GM12878 (cell line): ENCODE data around the gene AGPAT4. TPM values are rescaled to one million over a fixed set of nuclear protein-coding genes. Genes with fewer than 3 reads are reported as not detected.

Experiments used
- ATAC-seq: fragments of 200-7000 bp; cut with Tn5 transposase; 3 replicates; pipeline ENCODE4 v1.9.1; 2020; ENCODE audit warnings: mild to moderate bottlenecking, moderate library complexity
- BruUV-seq: library from RNA; stranded (reverse); fragments of 400-500 nt; replicated peaks from 2 replicates; lab custom pipeline; 2021; lab: Mats Ljungman, UMichigan
- CTCF ChIA-PET: fragments of 300-600 bp; sonication (Branson Sonifier 250); formaldehyde crosslinking; extraction: SDS; loops from one replicate; lab custom pipeline; 2021; ENCODE audit warnings: inconsistent platforms; lab: Yijun Ruan, JAX
- POLR2A ChIA-PET: fragments of 350-600 bp; formaldehyde crosslinking; extraction: SDS; loops from one replicate; lab custom pipeline; 2021; ENCODE audit warnings: inconsistent platforms; lab: Charles Lee
- RAD21 ChIA-PET: fragments of 300-600 bp; sonication (Branson Sonifier 250); formaldehyde crosslinking; loops from one replicate; lab custom pipeline; 2023; ENCODE audit warnings: antibody characterized with exemption; ENCODE audit not compliant: unreplicated experiment; lab: Charles Lee
- SMC1A ChIA-PET: fragments of 300-600 bp; sonication (Branson Sonifier 250); formaldehyde crosslinking; loops from one replicate; lab custom pipeline; 2023; ENCODE audit not compliant: unreplicated experiment, uncharacterized antibody; lab: Charles Lee
- DNase-seq: peaks from one replicate; pipeline ENCODE4 v3.0.0-alpha.2; 2011; ENCODE audit warnings: low read depth, low spot score
- FAIRE-seq: peaks from 3 replicates; lab custom pipeline; 2011; peaks lifted over from hg19 to GRCh38; lab: Jason Lieb, UNC
- H2AFZ ChIP-seq: 2 replicates; pipeline ENCODE4 v1.6.0; 2011; ENCODE audit warnings: low read depth, low read length, control low read depth; ENCODE audit not compliant: control insufficient read depth
- H3K27ac ChIP-seq: 2 replicates; pipeline ENCODE4 v1.5.1; 2011; ENCODE audit warnings: control low read depth; ENCODE audit not compliant: control insufficient read depth, insufficient read depth
- H3K27me3 ChIP-seq, 2 experiments: replicated peaks in 1 of 2; 2 replicates each; pipeline versions ENCODE4 v1.6.0 to v1.6.1; 2011; ENCODE audit warnings: low read length in 1 of 2; ENCODE audit not compliant: control insufficient read depth in 2 of 2, insufficient read depth in 2 of 2
- H3K36me3 ChIP-seq, 2 experiments: 2 replicates each; pipeline ENCODE4 v1.5.1; 2011; ENCODE audit warnings: low read length in 1 of 2; ENCODE audit not compliant: control insufficient read depth in 2 of 2, insufficient read depth in 2 of 2
- H3K4me1 ChIP-seq: 2 replicates; pipeline ENCODE4 v1.6.1; 2011; ENCODE audit warnings: mild to moderate bottlenecking, low read length, moderate library complexity, mixed read lengths; ENCODE audit not compliant: control insufficient read depth, insufficient read depth
- H3K4me2 ChIP-seq: 2 replicates; pipeline ENCODE4 v1.6.0; 2011; ENCODE audit warnings: control low read depth; ENCODE audit not compliant: control insufficient read depth, insufficient read depth
- H3K4me3 ChIP-seq: fragments of 200-600 bp; sonication (generic); 2 replicates; pipeline ENCODE4 v1.5.1; 2016
- H3K79me2 ChIP-seq: 2 replicates; pipeline ENCODE4 v1.6.0; 2011; ENCODE audit warnings: low read length; ENCODE audit not compliant: control insufficient read depth, insufficient read depth
- H3K9ac ChIP-seq: 2 replicates; pipeline ENCODE4 v1.8.0; 2011; ENCODE audit warnings: low read length, control low read depth, mixed read lengths; ENCODE audit not compliant: control insufficient read depth, insufficient read depth
- H3K9me3 ChIP-seq: replicated peaks from 3 replicates; pipeline ENCODE4 v1.5.1; 2011; ENCODE audit warnings: mild to moderate bottlenecking, low read length; ENCODE audit not compliant: control insufficient read depth, insufficient read depth
- H4K20me1 ChIP-seq: 2 replicates; pipeline ENCODE4 v1.6.0; 2011; ENCODE audit not compliant: control insufficient read depth, insufficient read depth
- CEBPZ ChIP-seq: fragments of 150-350 bp; IDR thresholded peaks from 2 replicates; pipeline ENCODE4 v1.6.1; 2016; ENCODE audit warnings: low read depth, low read length
- CREB1 ChIP-seq: IDR thresholded peaks from 2 replicates; pipeline ENCODE4 v1.6.1; 2012; ENCODE audit warnings: low read depth, mild to moderate bottlenecking, inconsistent platforms
- EP300 ChIP-seq, 2 experiments: fragments of 150-350 bp in 1 of 2; IDR thresholded peaks; 2 replicates each; pipeline ENCODE4 v1.6.1; 2011 to 2012; ENCODE audit warnings: low read depth in 2 of 2, low read length in 2 of 2, borderline replicate concordance in 1 of 2, improper control_type of control experiment in 1 of 2, inconsistent platforms in 1 of 2; ENCODE audit not compliant: control insufficient read depth in 1 of 2
- ETV6 ChIP-seq, 2 experiments: fragments of 450-650 bp in 1 of 2; IDR thresholded peaks in 1 of 2; conservative IDR thresholded peaks in 1 of 2; 2 replicates each; pipeline ENCODE4 v1.6.1; 2014; ENCODE audit warnings: antibody characterized with exemption in 1 of 2, borderline replicate concordance in 1 of 2, low read depth in 1 of 2, mild to moderate bottlenecking in 1 of 2, moderate library complexity in 1 of 2
- EZH2 ChIP-seq: IDR thresholded peaks from 2 replicates; pipeline ENCODE4 v1.6.1; 2012; ENCODE audit warnings: low read depth, mild to moderate bottlenecking, control low read depth, inconsistent platforms, low read length, borderline replicate concordance; ENCODE audit not compliant: control insufficient read depth
- HDAC6 ChIP-seq: fragments of 200-600 bp; sonication (generic); IDR thresholded peaks from one replicate; pipeline ENCODE4 v1.8.0; 2017; ENCODE audit warnings: antibody characterized with exemption; ENCODE audit not compliant: unreplicated experiment
- IRF3 ChIP-seq: fragments of 450-650 bp; IDR thresholded peaks from 2 replicates; pipeline ENCODE4 v1.6.1; 2014; ENCODE audit warnings: mild to moderate bottlenecking
- NFYB ChIP-seq: IDR thresholded peaks from 2 replicates; pipeline ENCODE4 v1.6.1; 2011; ENCODE audit warnings: low read depth, mild to moderate bottlenecking, low read length, improper control_type of control experiment, moderate library complexity; ENCODE audit not compliant: insufficient read depth
- NR2F1 ChIP-seq: fragments of 450-650 bp; conservative IDR thresholded peaks from 2 replicates; pipeline ENCODE4 v1.6.1; 2017; ENCODE audit warnings: mild to moderate bottlenecking
- POLR2AphosphoS5 ChIP-seq: IDR thresholded peaks from 2 replicates; pipeline ENCODE4 v1.6.1; 2011; ENCODE audit warnings: mild to moderate bottlenecking, low read length, inconsistent platforms
- RUNX3 ChIP-seq: IDR thresholded peaks from 2 replicates; pipeline ENCODE4 v1.6.1; 2012; ENCODE audit warnings: low read length, inconsistent platforms
- SPI1 ChIP-seq: IDR thresholded peaks from 2 replicates; pipeline ENCODE4 v1.6.1; 2011; ENCODE audit warnings: low read depth, mild to moderate bottlenecking, low read length, moderate library complexity, borderline replicate concordance; ENCODE audit not compliant: insufficient read depth
- STAT1 ChIP-seq: fragments of 450-650 bp; conservative IDR thresholded peaks from 2 replicates; pipeline ENCODE4 v1.6.1; 2014; ENCODE audit warnings: antibody characterized with exemption, mild to moderate bottlenecking
- ZBED1 ChIP-seq: IDR thresholded peaks from 2 replicates; pipeline ENCODE4 v1.6.1; 2016; ENCODE audit warnings: borderline replicate concordance
- ZNF217 ChIP-seq: fragments of 450-650 bp; IDR thresholded peaks from 2 replicates; pipeline ENCODE4 v1.6.1; 2017; ENCODE audit warnings: antibody characterized with exemption, mild to moderate bottlenecking
- WGBS: methylation state at CpG from one replicate; pipeline ENCODE4 v1.1.6; 2016; ENCODE audit warnings: low lambda C conversion rate; ENCODE audit not compliant: insufficient replicate concordance, insufficient coverage; ENCODE audit errors: missing lambda C conversion rate; 5-methylcytosine and 5-hydroxymethylcytosine counted together
- in situ Hi-C: fragments of 300-500 bp; cut with MboI; formaldehyde crosslinking; loops from 9 replicates; pipeline ENCODE4 v1.14.3; 2018; ENCODE audit warnings: mixed read lengths
- intact Hi-C: fragments of 100-400 bp; cut with micrococcal nuclease; formaldehyde crosslinking; loops from one replicate; pipeline ENCODE4 v1.14.2; 2022; ENCODE audit not compliant: unreplicated experiment
- polyA plus RNA-seq, 11 experiments: library from polyadenylated mRNA; depleted of rRNA in 4 of 11; unstranded in 6 of 11; stranded (reverse) in 5 of 11; fragments of >200 nt; fragmentation: Nextera tagmentation in 4 of 11; fragmentation: Illumina TruSeq in 1 of 11; extraction: Ambion mirVana in 4 of 11; extraction: Trizol in 1 of 11; gene quantifications; 1 replicate in 1 of 11; 2 replicates in 10 of 11; pipeline versions ENCODE4 v1.2.1 to v1.2.3, GENCODE V29; 2011 to 2016; ENCODE audit warnings: inconsistent platforms in 2 of 11, missing spikeins in 2 of 11, low read depth in 1 of 11
- total RNA-seq, 4 experiments: library from RNA; depleted of rRNA in 3 of 4; stranded (reverse); fragments of >200 nt in 3 of 4; fragmentation: Illumina TruSeq in 1 of 4; extraction: Trizol in 1 of 4; gene quantifications; 2 replicates each; pipeline versions ENCODE4 v1.2.1 to v1.2.3, GENCODE V29; 2013 to 2021

The AGPAT4 gene
- total and polyA plus RNA-seq, 10 of the 15 experiments (the other 5 are each of a cell fraction or from before 2014, with no cell fraction given), result 0.34 to 2.2 (median 1.3) TPM

- WGBS, result 65% methylated on average over 11 of the region's 11 CpGs
Observed at GRCh38 chr6:161141173-161141572, 132.7 kb downstream of the AGPAT4 start.

More at GRCh38 chr6:161141173-161141572, 132.7 kb downstream of the AGPAT4 start:
- in situ Hi-C loops (loop anchor here (25.0 kb wide), 1 partner anchor 221 kb away; no protein-coding TSS in a partner anchor), intact Hi-C loops (no loop called here)
- SMC1A ChIA-PET, result no interaction called here
- Histone ChIP-seq H2AFZ (no peak overlapping the region), H3K27me3 (no peaks in the 10 kb centered on the region), H3K36me3 (no peaks in the 10 kb centered on the region), H3K4me2 (no peak overlapping the region), H3K9ac (no peak overlapping the region), H3K4me3 (no peak overlapping the region), H3K27ac (no peak overlapping the region), H3K9me3 (no peaks in the 10 kb centered on the region), H3K79me2 (no peaks in the 10 kb centered on the region), H3K4me1 (peaks cover 6% of the 10 kb centered on the region), H4K20me1 (no peaks in the 10 kb centered on the region)
- POLR2A ChIA-PET, result no interaction called here
- RAD21 ChIA-PET, result interaction anchor here (1.0 kb wide), 1 partner anchor 152 kb away, joined by 3 read pairs; no protein-coding TSS in a partner anchor
- DNase-seq (no peak), ATAC-seq (no peak), FAIRE-seq (no peak)
- BruUV-seq, result no TSS peak
- TF ChIP-seq ZBED1 (no peak), IRF3 (no peak), HDAC6 (no peak), ZNF217 (no peak), RUNX3 (no peak), POLR2AphosphoS5 (no peak), STAT1 (no peak), NR2F1 (no peak), EZH2 (no peak), ETV6 (conservative IDR thresholded peaks at IDR 0.05 in 1 of 2, IDR thresholded peaks at IDR 0.05 in 1 of 2; ENCODE audit: borderline replicate concordance in 1 of 2, low read depth in 1 of 2) (no peak), CREB1 (no peak), CEBPZ (no peak), EP300 (IDR thresholded peaks at IDR 0.05; ENCODE audit: borderline replicate concordance in 1 of 2, control insufficient read depth in 1 of 2, low read depth in 2 of 2, low read length in 2 of 2) (no peak), NFYB (no peak), SPI1 (no peak)
- CTCF ChIA-PET, result interaction anchor here (1.2 kb wide), 1 partner anchor 16 kb away, joined by 3 read pairs; no protein-coding TSS in a partner anchor
